GM12874 (cell line): ENCODE results near the gene AP1G1.

Experiments
- TF ChIP-seq, protein P1 (sequence below): IDR thresholded peaks from 2 replicates; pipeline ENCODE4 v1.5.1; 2011; ENCODE audit warnings: low read depth, mild to moderate bottlenecking, control low read depth, low read length, moderate library complexity; ENCODE audit not compliant: insufficient read depth

Gene AP1G1

DNA sequence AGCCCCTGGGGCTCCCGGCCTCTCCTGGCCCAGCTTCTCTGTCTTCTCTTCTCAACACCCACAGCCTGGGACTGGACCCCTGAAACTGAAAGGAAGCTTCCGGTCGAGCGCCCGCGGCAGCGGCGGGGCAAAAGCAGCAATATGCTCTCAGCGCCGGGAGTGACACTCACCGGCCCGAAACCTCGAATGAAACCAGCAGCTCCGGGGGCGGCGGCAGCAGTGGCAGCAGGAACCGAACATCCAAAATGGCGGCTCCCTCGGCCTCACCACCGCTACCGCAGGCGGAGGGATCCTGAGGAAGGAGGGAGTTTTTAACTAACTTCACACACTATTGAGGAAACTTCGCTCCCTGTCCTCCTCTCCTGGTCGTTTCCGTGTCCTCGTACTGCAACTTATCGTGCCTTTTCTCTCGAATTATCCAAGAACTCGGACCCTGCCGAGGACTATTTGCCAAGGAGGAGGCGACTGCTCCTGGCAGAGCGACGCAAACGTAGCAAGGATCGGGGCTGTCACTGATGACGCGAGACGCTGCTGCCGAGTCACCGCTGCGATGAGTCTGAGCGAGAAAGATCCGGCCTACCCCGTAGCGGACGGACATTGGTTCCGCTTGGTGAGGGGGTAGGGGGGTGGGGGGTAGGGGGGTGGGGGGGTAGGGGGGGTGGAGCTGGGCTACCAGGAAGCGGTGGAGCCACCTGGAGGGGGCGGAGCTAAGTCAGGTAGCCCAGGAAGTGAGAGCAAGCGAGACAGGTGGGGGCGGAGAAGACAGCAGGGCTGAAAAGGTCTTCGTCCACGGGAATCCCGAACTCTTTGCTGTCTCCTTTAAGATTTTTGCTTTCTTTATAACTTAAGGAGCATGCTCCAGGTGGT is at the start of gene AP1G1:
Gene AP1G1 (minus strand): TSS at position 242 of the 867 bp plus-strand sequence. CDS start 19,355 bp downstream, outside the sequence.
- TF ChIP-seq, protein P1, sequence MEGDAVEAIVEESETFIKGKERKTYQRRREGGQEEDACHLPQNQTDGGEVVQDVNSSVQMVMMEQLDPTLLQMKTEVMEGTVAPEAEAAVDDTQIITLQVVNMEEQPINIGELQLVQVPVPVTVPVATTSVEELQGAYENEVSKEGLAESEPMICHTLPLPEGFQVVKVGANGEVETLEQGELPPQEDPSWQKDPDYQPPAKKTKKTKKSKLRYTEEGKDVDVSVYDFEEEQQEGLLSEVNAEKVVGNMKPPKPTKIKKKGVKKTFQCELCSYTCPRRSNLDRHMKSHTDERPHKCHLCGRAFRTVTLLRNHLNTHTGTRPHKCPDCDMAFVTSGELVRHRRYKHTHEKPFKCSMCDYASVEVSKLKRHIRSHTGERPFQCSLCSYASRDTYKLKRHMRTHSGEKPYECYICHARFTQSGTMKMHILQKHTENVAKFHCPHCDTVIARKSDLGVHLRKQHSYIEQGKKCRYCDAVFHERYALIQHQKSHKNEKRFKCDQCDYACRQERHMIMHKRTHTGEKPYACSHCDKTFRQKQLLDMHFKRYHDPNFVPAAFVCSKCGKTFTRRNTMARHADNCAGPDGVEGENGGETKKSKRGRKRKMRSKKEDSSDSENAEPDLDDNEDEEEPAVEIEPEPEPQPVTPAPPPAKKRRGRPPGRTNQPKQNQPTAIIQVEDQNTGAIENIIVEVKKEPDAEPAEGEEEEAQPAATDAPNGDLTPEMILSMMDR = no peak

DNA sequence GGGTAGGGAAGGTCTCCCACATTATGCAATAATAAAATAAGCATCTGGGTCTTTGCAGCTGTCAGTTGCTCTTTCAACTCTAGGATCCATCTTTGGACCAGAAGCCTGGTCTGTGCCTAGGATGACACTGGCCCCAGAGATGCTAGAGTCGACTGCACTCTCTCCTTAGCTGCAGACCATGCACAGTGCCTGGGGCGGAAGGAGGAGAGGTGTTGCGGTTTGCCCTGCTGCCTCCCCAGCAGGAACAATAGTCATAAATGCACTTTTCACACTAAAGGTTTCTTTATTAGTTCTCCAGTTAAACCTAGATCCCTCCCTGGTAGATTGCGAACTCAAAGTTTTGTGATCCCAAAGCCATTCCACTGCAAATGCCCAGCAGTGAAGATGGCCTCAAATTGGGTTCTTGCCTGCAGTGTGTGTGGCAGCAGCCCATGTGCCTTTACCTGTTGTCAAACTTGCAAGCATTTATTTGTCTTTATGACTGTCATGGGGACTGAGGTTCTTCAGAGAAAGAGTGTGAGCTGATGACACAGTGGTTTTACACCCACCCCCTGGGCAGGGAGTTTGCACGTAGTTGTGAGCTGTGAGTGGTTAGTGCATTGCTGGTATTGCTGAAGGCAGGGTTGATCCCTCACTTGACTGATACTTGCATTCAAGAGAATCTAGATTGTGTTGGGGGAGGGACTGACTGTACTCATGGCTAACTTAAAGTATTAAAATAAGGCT is 47.5 kb upstream of the AP1G1 start:
- TF ChIP-seq, protein P1 = no peak

DNA sequence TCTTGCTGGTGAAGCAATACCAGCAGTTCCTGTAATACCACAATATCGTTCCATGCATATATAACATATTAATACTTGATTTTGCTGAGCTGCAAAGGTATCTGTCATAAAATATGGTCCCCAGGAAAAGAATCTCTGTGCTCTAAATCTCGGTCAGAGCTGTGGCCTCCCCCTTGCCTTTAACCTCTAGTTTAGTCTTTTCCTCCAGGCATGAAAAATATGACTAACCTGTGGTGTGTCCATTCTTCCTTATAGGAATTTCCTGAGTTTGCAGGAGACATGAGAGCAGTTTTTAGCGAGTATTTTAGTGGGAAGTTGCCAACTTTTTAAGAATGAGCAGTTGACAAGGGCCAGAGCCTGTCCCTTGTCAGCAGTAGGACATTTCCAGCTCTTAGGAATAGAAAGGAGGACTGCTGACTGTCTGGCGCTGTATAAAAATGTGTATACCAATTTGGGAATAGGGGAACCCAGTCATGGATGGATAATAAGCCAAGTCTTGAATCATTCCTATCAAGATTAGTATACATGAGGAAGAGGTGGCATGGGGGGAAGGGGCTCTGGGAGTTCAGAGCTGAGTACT is 45.8 kb upstream of the AP1G1 start:
- TF ChIP-seq, protein P1 = no peak

DNA sequence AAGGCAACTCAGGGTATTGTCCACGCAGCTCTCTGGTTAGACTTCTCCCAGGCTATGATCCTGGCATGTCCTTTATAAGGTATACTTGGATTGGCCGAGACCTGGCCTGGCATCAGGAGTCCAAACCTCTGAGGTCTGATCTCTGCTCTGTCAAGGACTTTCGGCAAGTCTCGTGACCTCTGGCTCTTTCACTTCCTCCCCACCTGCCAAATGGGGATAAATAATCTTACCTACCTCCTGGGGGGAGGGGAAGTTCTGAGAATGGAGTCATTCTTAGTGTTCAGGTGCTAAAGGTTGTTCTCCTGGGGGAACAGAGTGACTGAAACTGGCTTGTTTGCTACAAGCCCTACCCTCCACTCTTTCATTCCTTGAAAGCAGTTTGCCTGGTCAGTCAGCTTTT is 44.8 kb upstream of the AP1G1 start:
- TF ChIP-seq, protein P1 = no peak

DNA sequence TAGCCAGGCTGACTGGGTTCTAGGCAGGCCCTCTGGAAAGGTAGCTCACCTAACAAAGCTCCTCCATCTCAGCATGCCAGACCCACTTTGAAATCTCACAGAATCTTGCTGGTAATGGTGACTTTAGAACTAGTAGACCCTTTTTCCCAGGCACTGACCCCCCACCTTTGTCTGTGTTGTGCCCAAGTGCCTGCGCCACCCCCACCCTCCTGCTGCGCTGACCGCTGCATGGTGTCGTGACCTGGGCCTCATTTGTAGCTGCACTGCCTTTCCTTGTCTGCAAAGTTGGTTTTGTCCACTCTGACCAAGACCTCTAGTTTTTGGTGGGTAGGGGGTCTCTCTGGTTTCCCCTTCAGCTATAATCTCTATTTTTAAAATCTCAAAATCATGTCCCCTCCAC is 43.9 kb upstream of the AP1G1 start:
- TF ChIP-seq, protein P1 = no peak

DNA sequence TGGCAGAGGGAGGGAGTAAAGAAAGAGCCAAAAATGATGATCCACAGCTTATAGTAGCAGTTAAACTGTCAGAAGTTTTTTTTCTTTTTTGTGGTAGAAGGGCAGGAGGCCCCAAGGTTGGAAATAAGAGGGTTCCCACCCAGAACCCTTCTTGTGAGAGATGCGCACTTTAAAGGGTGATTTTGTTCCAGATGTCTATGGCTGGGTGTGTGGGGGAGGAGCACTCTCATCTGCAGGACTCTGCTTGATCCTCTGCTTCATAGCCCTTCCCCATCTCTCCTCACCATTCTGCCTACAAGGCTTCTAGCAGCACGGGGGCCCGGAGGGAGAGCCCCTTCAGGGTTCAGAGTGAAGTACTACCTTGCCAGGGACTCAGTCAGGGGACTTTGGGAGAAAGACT is 43.5 kb upstream of the AP1G1 start:
- TF ChIP-seq, protein P1 = no peak

DNA sequence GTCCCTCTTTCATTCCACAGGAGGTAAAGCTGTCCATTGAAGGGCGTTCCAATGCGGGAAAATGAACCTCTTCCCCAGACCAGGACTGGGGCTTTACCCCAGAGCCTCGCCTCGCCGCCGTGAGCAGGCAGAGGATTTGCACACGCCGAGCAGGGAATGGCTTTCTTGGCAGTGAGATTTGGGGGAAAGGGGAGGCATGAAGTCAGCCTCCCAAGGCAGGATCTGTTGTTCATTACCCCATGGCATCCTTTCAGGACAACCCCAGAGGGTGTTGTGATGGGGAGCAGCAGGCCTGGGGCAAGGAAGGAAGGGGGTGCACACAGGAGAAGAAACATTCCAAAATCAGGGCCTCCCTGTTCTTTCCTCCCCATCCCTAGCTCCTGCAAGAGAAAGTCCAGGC is 43.1 kb upstream of the AP1G1 start:
- TF ChIP-seq, protein P1 = no peak
